Effector CD4-positive, alpha-beta T cell (primary cell): ENCODE measurements around the gene CENPW.

ENCODE experiments used
- DNase-seq: peaks from one replicate; pipeline ENCODE4 v3.0.0-alpha.2; 2020

Gene CENPW

DNA sequence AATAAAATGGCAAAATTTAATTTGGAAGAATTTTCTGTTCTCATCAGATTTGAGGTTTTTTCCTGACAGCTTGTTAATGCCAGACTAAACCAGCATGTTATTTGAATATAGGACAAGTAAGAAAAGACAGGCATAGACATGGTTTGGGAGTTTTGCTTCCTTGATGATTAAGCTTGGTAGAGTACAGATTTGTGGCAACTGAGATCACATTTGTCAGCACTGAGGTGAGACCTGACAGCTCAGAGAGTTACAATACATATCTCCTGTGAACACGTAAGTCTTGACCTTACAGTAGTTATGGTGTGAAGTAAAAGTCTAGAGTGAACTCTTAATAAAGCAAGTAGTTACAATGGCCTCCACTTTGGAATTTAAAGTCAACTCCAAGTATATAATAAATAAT is 34.5 kb downstream of the CENPW start:
- DNase-seq = no peak

GRCh38 chr6:126376682-126377081 is 36.8 kb downstream of the CENPW start:
- no peak for DNase-seq

- no peak for DNase-seq
Measured at GRCh38 chr6:126377594-126378153, 37.8 kb downstream of the CENPW start.

DNA sequence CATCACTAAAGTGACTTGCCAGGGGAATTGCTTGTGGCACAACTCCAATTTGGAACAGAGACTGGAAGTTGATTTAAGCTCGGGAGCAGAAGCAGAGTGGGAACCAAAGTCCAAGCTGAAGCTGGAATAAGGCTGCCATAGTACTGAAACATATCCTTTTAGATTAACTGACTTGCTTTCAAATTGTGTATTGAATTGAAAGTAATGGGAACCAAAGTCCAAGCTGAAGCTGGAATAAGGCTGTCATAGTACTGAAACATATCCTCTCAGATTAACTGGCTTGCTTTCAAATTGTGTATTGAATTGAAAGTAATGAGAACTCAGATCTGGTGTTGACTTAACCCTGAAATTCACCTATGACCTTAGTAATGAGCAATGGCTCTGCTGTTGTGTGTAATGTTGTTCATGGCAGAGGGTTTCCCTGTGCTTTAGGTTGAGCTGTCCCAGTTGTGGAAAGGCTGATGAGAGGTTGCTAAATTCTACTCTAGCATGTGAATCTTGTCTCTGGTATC is 40.2 kb downstream of the CENPW start:
- no peak for DNase-seq

DNA sequence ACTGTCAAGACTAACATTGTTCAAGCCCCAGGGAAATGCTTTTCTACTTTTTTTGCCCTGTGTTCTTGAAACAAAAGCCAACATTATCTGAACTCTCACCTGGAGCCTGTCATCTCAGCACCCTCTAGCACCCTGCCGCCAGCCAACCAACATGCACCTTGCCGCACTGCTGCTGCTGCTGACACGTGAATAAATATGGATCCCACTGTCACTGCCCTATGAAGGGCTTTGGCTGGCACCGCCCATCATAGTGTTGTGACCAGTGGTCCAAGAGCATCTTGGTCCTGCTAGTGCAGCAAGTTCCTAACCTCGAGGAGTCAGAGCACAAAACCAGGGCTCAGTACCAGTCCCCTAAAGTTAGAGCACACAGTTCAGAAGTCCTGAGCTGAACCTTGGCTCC is 41.6 kb downstream of the CENPW start:
- DNase-seq = no peak

GRCh38 chr6:126383203-126383602 is 43.3 kb downstream of the CENPW start:
- DNase-seq = no peak

DNA sequence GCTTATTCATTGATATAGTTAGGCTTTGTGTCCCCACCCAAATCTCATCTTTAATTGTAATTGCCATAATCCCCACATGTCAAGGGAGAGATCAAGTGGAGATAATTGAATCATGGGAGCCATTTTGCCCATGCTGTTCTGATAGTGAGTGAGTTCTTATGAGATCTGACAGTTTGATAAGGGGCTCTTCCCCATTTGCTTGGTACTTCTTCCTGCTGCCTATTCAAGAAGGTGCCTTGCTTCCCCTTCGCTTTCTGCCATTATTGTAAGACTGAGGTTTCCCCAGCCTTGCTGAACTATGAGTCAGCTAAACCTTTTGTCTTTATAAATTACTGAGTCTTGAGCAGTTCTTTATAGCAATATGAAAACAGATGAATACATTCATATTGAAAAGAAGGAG is 45.6 kb downstream of the CENPW start:
- DNase-seq = no peak

DNA sequence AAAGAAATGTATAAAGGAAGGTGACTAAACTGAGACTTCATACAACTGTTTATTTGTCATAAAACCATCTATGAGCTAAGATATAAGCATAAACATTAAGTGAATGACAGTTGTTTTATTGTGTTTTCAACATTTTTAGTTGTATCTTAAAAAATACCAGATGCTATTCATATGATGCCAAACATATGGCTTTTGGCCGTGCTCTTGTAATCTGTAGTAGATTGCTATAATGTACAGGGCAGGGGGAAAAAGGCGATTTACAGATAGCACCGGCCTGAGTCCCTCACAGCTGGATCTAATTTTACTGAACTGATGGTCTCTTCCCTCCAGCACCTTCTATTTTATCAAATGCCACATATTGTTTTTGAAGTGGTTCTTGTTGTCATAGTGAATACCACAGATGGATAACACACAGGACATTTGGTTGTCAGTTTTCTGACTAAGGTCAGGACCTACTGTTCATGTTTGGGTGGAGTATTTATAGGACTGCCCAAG is 48.2 kb downstream of the CENPW start:
- no peak for DNase-seq

DNA sequence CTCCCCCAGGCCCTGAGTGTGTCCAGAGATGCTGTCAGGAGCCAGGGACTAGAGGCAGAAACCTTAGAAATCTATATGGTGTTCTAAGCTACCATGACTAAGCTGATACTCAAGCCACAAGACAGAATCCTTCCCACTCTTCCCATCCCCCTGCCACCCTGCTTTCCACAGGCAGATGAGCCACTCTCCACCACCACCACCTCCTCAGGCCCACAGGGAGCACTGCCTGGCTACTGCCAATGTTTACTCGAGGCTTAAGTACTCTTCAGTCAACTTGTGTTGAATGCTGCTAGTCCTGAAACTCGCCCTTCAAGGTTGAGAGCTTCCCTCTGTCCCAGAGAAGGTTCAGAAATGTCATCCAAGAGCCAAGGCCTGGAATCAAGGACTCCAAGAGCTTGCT is 56.2 kb downstream of the CENPW start:
- DNase-seq = no peak
